Neural cell (in vitro differentiated cells): ENCODE measurements around the gene NATD1. TPM values are rescaled to one million over a fixed set of nuclear protein-coding genes. Genes with fewer than 3 reads are reported as not detected.

Experiments
- H2AFZ ChIP-seq: fragments of 200-600, 300-800 bp; sonication (generic), shearing (Covaris generic); 2 replicates; pipeline ENCODE4 v1.6.0; 2014; ENCODE audit warnings: low read depth, mild to moderate bottlenecking, antibody characterized with exemption, low read length, moderate library complexity
- H3F3A ChIP-seq: fragments of 200-600 bp; shearing (Covaris generic); 2 replicates; pipeline ENCODE4 v1.6.1; 2016; ENCODE audit warnings: mild to moderate bottlenecking, moderate library complexity, mixed read lengths, antibody characterized with exemption, low read length; ENCODE audit not compliant: insufficient read depth, poor library complexity, severe bottlenecking
- H3K27ac ChIP-seq: fragments of 200-600, 300-800 bp; sonication (generic), shearing (Covaris generic); 2 replicates; pipeline ENCODE4 v1.5.1; 2014; ENCODE audit warnings: mild to moderate bottlenecking, low read length, moderate library complexity
- H3K27me3 ChIP-seq: fragments of 300-800, 200-600 bp; sonication (generic), shearing (Covaris generic); 2 replicates; pipeline ENCODE4 v1.6.0; 2014; ENCODE audit warnings: mild to moderate bottlenecking, low read depth, low read length, moderate library complexity; ENCODE audit not compliant: insufficient read depth
- H3K36me3 ChIP-seq: fragments of 300-800, 200-600 bp; sonication (generic), shearing (Covaris generic); 2 replicates; pipeline ENCODE4 v1.5.1; 2014; ENCODE audit warnings: mild to moderate bottlenecking, antibody characterized with exemption, low read length, moderate library complexity; ENCODE audit not compliant: insufficient read depth
- H3K4me2 ChIP-seq: fragments of 300-800, 200-600 bp; sonication (generic), shearing (Covaris generic); 2 replicates; pipeline ENCODE4 v1.6.0; 2014; ENCODE audit warnings: mild to moderate bottlenecking, low read length
- H3K4me3 ChIP-seq: fragments of 300-800, 200-600 bp; sonication (generic), shearing (Covaris generic); 2 replicates; pipeline ENCODE4 v1.5.1; 2014; ENCODE audit warnings: mild to moderate bottlenecking, low read length, moderate library complexity
- H3K79me2 ChIP-seq: fragments of 200-600 bp; shearing (Covaris generic); replicated peaks from 2 replicates; pipeline ENCODE4 v1.6.0; 2014; ENCODE audit warnings: mild to moderate bottlenecking, low read length, moderate library complexity; ENCODE audit not compliant: insufficient read depth
- H3K9ac ChIP-seq: fragments of 300-800, 200-600 bp; sonication (generic), shearing (Covaris generic); 2 replicates; pipeline ENCODE4 v1.6.1; 2016; ENCODE audit warnings: mild to moderate bottlenecking, low read length, mixed read lengths
- H3K9me2 ChIP-seq: fragments of 200-600 bp; shearing (Covaris generic); 2 replicates; pipeline ENCODE4 v1.6.1; 2016; ENCODE audit warnings: mild to moderate bottlenecking, low read length, mixed read lengths; ENCODE audit not compliant: insufficient read depth
- H3K9me3 ChIP-seq: fragments of 200-600, 300-800 bp; sonication (generic), shearing (Covaris generic); 2 replicates; pipeline ENCODE4 v1.6.1; 2016; ENCODE audit warnings: mild to moderate bottlenecking, mixed run types, low read length, moderate library complexity, mixed read lengths
- H4K20me1 ChIP-seq: fragments of 200-600 bp; shearing (Covaris generic); 2 replicates; pipeline ENCODE4 v1.6.1; 2016; ENCODE audit warnings: mild to moderate bottlenecking, mixed run types; ENCODE audit not compliant: insufficient read depth
- EP300 ChIP-seq: fragments of 450-650 bp; conservative IDR thresholded peaks from 2 replicates; pipeline ENCODE4 v1.6.1; 2014; ENCODE audit warnings: antibody characterized with exemption, mild to moderate bottlenecking, moderate library complexity; ENCODE audit not compliant: poor library complexity, severe bottlenecking
- EZH2 ChIP-seq: fragments of 200-600, 300-800 bp; shearing (Covaris generic), sonication (generic); IDR thresholded peaks from 2 replicates; pipeline ENCODE4 v1.6.1; 2014; ENCODE audit warnings: antibody characterized with exemption, low read length, borderline replicate concordance, mild to moderate bottlenecking; ENCODE audit not compliant: insufficient read depth, poor library complexity, severe bottlenecking
- MXI1 ChIP-seq: fragments of 450-650 bp; conservative IDR thresholded peaks from 2 replicates; pipeline ENCODE4 v1.6.1; 2014; ENCODE audit warnings: antibody characterized with exemption, mild to moderate bottlenecking; ENCODE audit not compliant: poor library complexity, severe bottlenecking
- POLR2AphosphoS5 ChIP-seq: IDR thresholded peaks from 2 replicates; pipeline ENCODE4 v1.6.1; 2012
- RAD21 ChIP-seq: fragments of 450-650 bp; conservative IDR thresholded peaks from 2 replicates; pipeline ENCODE4 v1.6.1; 2014; ENCODE audit warnings: antibody characterized with exemption, mild to moderate bottlenecking, moderate library complexity
- SMC3 ChIP-seq: fragments of 450-650 bp; conservative IDR thresholded peaks from 2 replicates; pipeline ENCODE4 v1.6.1; 2014; ENCODE audit warnings: antibody characterized with exemption, mild to moderate bottlenecking, moderate library complexity; ENCODE audit not compliant: poor library complexity
- TAF1 ChIP-seq: IDR thresholded peaks from 2 replicates; pipeline ENCODE4 v1.6.1; 2012; ENCODE audit warnings: low read depth
- polyA plus RNA-seq: library from polyadenylated mRNA; depleted of rRNA; stranded (reverse); fragments of >200 nt; gene quantifications from 2 replicates; pipeline ENCODE4 v1.2.3, GENCODE V29; 2014
- TF ChIP-seq, protein P1 (sequence below): IDR thresholded peaks from 2 replicates; pipeline ENCODE4 v1.6.1; 2012; ENCODE audit warnings: borderline replicate concordance
- TF ChIP-seq, protein P2 (sequence below): fragments of 450-650 bp; IDR thresholded peaks from 2 replicates; pipeline ENCODE4 v1.5.1; 2014; ENCODE audit warnings: antibody characterized with exemption, mild to moderate bottlenecking, moderate library complexity; ENCODE audit not compliant: poor library complexity, severe bottlenecking

NATD1 gene
- polyA plus RNA-seq, 1 donor from 2014 or later = 2.8 TPM

DNA sequence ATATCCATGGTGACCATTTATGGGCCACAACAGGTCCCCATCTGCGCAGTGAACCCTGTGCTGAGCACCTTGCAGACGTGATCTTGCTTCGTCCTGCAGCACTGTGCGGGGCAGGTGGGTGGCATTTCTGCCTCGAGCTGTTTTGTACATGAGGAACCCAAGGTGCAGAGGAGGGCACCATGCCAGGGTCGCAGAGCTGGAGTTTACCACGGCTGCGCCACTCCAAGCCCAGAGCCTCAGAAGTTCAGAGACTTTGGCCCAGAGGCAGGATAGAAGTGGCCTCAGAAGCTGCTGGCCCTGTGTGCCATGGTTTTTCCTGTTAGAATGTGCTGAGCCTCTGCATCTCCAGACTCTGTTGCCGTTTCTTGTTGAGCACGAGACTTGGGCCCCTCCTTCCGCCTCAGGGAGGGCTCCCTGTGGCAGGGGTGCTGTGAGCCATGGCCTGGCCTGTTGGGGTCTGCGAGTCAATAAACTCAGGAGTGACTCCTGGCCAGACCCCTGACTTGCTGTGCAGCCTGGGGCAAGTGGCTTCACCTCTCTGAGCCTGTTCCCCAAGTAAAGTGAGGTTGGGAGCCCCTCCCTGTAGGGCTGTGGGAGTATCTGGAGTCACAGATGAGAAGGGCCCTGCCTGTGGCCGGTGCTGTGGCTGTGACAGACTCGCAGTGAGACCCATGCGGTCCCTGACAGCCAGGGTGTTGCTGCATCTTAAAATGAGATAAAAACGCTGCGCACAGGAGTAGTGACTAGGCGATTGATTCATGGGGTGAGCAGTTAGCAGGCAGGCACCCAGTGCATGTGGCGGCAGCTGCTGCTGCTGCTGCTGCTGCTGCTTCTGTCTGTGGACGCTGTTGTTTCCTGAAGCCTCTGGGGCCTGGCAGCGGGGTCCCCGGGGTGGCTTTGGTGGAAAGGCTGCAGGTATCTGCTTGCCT is 43.2 kb upstream of the NATD1 start:
- Histone ChIP-seq H3K27ac (no peak overlapping the region), H3K36me3 (no peaks in the 10 kb centered on the region), H3K9me2 (no peaks in the 10 kb centered on the region), H3K9ac (no peak overlapping the region), H3K4me2 (no peak overlapping the region), H3K9me3 (no peaks in the 10 kb centered on the region), H3K79me2 (no peaks in the 10 kb centered on the region), H3F3A (no peaks in the 10 kb centered on the region), H2AFZ (no peak overlapping the region), H4K20me1 (no peaks in the 10 kb centered on the region), H3K4me3 (no peak overlapping the region), H3K27me3 (no peaks in the 10 kb centered on the region)
- TF ChIP-seq, protein P1, sequence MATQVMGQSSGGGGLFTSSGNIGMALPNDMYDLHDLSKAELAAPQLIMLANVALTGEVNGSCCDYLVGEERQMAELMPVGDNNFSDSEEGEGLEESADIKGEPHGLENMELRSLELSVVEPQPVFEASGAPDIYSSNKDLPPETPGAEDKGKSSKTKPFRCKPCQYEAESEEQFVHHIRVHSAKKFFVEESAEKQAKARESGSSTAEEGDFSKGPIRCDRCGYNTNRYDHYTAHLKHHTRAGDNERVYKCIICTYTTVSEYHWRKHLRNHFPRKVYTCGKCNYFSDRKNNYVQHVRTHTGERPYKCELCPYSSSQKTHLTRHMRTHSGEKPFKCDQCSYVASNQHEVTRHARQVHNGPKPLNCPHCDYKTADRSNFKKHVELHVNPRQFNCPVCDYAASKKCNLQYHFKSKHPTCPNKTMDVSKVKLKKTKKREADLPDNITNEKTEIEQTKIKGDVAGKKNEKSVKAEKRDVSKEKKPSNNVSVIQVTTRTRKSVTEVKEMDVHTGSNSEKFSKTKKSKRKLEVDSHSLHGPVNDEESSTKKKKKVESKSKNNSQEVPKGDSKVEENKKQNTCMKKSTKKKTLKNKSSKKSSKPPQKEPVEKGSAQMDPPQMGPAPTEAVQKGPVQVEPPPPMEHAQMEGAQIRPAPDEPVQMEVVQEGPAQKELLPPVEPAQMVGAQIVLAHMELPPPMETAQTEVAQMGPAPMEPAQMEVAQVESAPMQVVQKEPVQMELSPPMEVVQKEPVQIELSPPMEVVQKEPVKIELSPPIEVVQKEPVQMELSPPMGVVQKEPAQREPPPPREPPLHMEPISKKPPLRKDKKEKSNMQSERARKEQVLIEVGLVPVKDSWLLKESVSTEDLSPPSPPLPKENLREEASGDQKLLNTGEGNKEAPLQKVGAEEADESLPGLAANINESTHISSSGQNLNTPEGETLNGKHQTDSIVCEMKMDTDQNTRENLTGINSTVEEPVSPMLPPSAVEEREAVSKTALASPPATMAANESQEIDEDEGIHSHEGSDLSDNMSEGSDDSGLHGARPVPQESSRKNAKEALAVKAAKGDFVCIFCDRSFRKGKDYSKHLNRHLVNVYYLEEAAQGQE = no peak
- TF ChIP-seq POLR2AphosphoS5 = no peak
- TF ChIP-seq TAF1 = no peak
- TF ChIP-seq MXI1 = no peak
- TF ChIP-seq EP300 = no peak
- no peak for TF ChIP-seq SMC3
- TF ChIP-seq RAD21 = no peak
- no peak for TF ChIP-seq EZH2
- TF ChIP-seq, protein P2, sequence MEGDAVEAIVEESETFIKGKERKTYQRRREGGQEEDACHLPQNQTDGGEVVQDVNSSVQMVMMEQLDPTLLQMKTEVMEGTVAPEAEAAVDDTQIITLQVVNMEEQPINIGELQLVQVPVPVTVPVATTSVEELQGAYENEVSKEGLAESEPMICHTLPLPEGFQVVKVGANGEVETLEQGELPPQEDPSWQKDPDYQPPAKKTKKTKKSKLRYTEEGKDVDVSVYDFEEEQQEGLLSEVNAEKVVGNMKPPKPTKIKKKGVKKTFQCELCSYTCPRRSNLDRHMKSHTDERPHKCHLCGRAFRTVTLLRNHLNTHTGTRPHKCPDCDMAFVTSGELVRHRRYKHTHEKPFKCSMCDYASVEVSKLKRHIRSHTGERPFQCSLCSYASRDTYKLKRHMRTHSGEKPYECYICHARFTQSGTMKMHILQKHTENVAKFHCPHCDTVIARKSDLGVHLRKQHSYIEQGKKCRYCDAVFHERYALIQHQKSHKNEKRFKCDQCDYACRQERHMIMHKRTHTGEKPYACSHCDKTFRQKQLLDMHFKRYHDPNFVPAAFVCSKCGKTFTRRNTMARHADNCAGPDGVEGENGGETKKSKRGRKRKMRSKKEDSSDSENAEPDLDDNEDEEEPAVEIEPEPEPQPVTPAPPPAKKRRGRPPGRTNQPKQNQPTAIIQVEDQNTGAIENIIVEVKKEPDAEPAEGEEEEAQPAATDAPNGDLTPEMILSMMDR = no peak

DNA sequence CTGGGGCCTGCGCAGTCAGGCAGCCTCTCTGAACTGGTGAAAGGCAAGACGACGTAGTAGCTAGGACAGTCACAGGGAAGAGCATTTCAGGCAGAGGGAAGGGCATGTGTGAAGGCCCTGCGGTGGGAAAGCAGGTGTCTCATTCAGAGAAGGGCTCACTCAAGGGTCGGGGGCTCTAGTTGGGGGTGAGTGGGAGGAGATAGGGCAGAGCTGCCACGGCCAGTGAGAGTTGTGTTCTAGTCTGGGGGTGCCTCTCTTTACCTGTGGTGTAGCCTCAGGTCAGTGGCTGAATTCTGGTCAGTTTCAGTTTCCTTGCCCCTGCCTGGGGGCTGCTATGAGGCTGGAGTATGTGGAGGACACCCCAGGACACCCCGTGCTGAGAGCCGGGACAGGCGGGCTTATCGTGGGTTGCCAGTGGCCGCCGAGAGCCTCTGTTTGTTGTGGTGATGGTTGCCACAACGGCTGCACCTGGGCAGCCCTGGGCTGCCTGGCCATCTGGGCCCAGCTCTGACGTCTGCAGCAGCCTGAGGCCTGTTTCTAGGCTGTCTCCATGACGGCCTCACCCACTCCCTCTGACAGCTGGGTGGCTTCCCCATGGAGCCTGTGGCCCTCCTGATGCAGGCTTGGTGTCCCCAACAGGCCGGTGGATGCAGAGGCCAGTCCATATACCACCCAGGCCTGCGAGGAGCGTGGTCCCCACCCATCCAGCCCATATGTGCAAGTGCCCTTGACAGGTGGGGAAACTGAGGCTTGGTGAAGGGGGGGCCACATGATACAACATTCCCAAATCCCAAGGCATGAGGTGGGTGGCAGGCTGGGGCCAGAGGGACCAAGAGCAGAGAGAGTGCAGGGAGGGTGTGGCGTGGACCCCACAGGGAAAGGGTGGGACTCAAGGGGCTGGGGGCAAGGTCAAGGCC is 42.1 kb upstream of the NATD1 start:
- H3K79me2 ChIP-seq = no peaks in the 10 kb centered on the region
- H3K9me2 ChIP-seq = no peaks in the 10 kb centered on the region
- H3K4me2 ChIP-seq = no peak overlapping the region
- no peaks in the 10 kb centered on the region for H3K27me3 ChIP-seq
- no peaks in the 10 kb centered on the region for H3K36me3 ChIP-seq
- no peak overlapping the region for H3K4me3 ChIP-seq
- H3K27ac ChIP-seq = no peak overlapping the region
- TF ChIP-seq, protein P1 = no peak
- no peak for TF ChIP-seq POLR2AphosphoS5
- no peaks in the 10 kb centered on the region for H3F3A ChIP-seq
- H2AFZ ChIP-seq = no peak overlapping the region
- H3K9ac ChIP-seq = no peak overlapping the region
- H3K9me3 ChIP-seq = no peaks in the 10 kb centered on the region
- H4K20me1 ChIP-seq = no peaks in the 10 kb centered on the region
